ENCODE results near the gene ADCYAP1R1. TPM values are rescaled to one million over a fixed set of nuclear protein-coding genes. Genes with fewer than 3 reads are reported as not detected.

Gene ADCYAP1R1
- total RNA-seq, 1 donor from 2014 or later = 1.8 TPM

DNA sequence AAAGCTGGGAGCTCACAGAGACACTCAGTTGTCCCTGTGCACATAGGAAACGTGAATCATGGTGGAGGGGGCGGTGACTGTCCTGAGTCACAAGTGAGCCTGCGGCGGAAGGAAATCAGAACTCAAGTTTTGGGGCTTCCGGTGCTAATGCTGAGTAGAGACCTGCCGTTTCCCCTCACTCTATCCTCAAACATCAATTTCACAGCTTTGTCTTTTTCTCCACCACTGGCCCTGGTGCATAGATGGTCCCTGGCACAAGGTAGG lies 21.9 kb downstream of the ADCYAP1R1 start:
- ATAC-seq = no peak
- Histone ChIP-seq H3K9me3 (no peaks in the 10 kb centered on the region), H3K4me3 (no peak overlapping the region), H3K4me1 (no peaks in the 10 kb centered on the region), H3K36me3 (no peaks in the 10 kb centered on the region), H3K27me3 (no peaks in the 10 kb centered on the region), H3K27ac (no peak overlapping the region)
- DNase-seq = peak; percentile 40
- no peak for TF ChIP-seq CTCF (IDR thresholded peaks at IDR 0.05)
- intact Hi-C loops (cut with DNase I) = no loop called here

- H3K27ac ChIP-seq = no peak overlapping the region
- no peak overlapping the region for H3K4me3 ChIP-seq
- TF ChIP-seq CTCF (IDR thresholded peaks at IDR 0.05) = no peak
- intact Hi-C loops (cut with DNase I) = no loop called here
- no peaks in the 10 kb centered on the region for H3K9me3 ChIP-seq
- no peaks in the 10 kb centered on the region for H3K4me1 ChIP-seq
- DNase-seq = peak; percentile 61
- ATAC-seq = peak; percentile 23
- no peaks in the 10 kb centered on the region for H3K36me3 ChIP-seq
- H3K27me3 ChIP-seq = no peaks in the 10 kb centered on the region
These were observed 22.4 kb downstream of the ADCYAP1R1 start for GRCh38 chr7:31074403-31075085.

DNA sequence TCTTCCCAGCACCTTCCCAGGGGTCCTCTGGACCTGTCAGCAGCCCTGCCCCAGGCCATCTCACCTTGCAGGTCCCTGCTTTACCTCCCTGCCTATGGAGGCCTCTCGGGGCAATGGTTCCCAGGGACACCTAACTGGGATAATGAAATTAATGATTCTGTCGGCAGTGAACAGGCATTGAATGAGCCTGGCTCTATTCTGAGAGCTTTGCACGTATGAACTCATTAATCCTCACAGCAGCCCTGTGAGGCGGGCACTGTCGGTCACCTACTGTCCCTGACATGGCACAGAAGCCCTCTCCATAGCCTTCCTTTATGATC lies 22.9 kb downstream of the ADCYAP1R1 start:
- no peak for TF ChIP-seq CTCF (IDR thresholded peaks at IDR 0.05)
- Histone ChIP-seq H3K36me3 (no peaks in the 10 kb centered on the region), H3K4me3 (no peak overlapping the region), H3K9me3 (no peaks in the 10 kb centered on the region), H3K4me1 (no peaks in the 10 kb centered on the region), H3K27me3 (no peaks in the 10 kb centered on the region), H3K27ac (no peak overlapping the region)
- DNase-seq (peak; percentile 40), ATAC-seq (no peak)
- intact Hi-C loops (cut with DNase I) = no loop called here

- Histone ChIP-seq H3K27me3 (no peaks in the 10 kb centered on the region), H3K4me3 (no peak overlapping the region), H3K36me3 (no peaks in the 10 kb centered on the region), H3K27ac (no peak overlapping the region), H3K4me1 (no peaks in the 10 kb centered on the region), H3K9me3 (no peaks in the 10 kb centered on the region)
- ATAC-seq (no peak), DNase-seq (peak; percentile 35)
- no peak for TF ChIP-seq CTCF (IDR thresholded peaks at IDR 0.05)
- intact Hi-C loops (cut with DNase I) = no loop called here
These were observed 23.9 kb downstream of the ADCYAP1R1 start for GRCh38 chr7:31076051-31076450.

DNA sequence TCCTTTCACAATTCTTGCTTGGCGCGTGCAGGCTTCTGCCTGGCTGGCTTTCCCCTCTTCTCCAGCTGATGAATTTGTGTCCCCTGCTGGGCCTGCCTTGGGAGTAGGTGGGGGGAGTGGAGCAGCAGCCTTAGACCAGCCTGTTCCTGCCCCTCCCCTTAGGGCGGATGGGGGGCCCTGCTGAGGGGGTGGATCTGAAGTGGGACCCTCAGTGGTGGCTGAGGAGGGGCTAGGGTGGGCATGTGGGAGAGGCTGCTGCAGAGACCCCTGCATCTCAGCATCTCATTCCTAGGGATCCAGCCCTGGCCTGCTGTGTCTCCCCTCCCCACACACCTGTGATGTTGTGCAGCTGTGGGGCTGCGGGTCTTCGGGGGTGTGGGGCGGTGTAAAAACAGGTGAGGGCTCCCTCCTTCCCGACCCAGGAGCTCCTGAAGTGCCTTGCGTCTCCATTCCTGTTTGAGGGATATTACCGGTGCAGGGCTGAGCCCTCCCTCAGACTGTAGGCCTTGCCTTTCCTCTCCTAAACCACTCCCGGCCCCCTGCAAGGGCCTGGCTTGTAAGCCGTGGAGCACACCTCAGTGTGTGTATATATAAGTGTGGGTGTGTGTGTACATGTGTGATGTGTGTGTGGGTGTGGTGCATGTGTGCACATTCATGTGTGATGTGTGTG lies 24.7 kb downstream of the ADCYAP1R1 start:
- no peaks in the 10 kb centered on the region for H3K27me3 ChIP-seq
- peak; percentile 40 for DNase-seq
- intact Hi-C loops (cut with DNase I) = no loop called here
- no peaks in the 10 kb centered on the region for H3K4me1 ChIP-seq
- ATAC-seq = no peak
- no peak for TF ChIP-seq CTCF (IDR thresholded peaks at IDR 0.05)
- H3K36me3 ChIP-seq = no peaks in the 10 kb centered on the region
- no peak overlapping the region for H3K4me3 ChIP-seq
- no peak overlapping the region for H3K27ac ChIP-seq
- no peaks in the 10 kb centered on the region for H3K9me3 ChIP-seq

Measured in upper lobe of right lung (tissue), 1 donor.